Measurements from ENCODE around the gene PSPC1. TPM values are rescaled to one million over a fixed set of nuclear protein-coding genes. Genes with fewer than 3 reads are reported as not detected.
"Not testable (repeated sequence)": the region's sequence is repeated elsewhere in the genome, so short reads cannot be mapped to it uniquely, and the experiment has no call there.

PSPC1 gene, protein sequence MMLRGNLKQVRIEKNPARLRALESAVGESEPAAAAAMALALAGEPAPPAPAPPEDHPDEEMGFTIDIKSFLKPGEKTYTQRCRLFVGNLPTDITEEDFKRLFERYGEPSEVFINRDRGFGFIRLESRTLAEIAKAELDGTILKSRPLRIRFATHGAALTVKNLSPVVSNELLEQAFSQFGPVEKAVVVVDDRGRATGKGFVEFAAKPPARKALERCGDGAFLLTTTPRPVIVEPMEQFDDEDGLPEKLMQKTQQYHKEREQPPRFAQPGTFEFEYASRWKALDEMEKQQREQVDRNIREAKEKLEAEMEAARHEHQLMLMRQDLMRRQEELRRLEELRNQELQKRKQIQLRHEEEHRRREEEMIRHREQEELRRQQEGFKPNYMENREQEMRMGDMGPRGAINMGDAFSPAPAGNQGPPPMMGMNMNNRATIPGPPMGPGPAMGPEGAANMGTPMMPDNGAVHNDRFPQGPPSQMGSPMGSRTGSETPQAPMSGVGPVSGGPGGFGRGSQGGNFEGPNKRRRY
- 21.3 and 24.3 TPM in 2 replicates for total RNA-seq (2014; rRNA removed; shearing (Covaris generic); ENCODE audit: low replicate concordance)

- in situ Hi-C loops (cut with HindIII; ENCODE audit: low pct_unique_long_range_greater_than_20kb, low sequenced_read_pairs) = not testable (repeated sequence)
- DNase-seq (ENCODE audit: low read depth) = peak; percentile 90
Measured at GRCh38 chr13:19782727-19783682, at the start of gene PSPC1. Gene PSPC1, minus strand, starts transcription at chr13:19782945. Its CDS starts 188 bp downstream, at chr13:19782757.

DNA sequence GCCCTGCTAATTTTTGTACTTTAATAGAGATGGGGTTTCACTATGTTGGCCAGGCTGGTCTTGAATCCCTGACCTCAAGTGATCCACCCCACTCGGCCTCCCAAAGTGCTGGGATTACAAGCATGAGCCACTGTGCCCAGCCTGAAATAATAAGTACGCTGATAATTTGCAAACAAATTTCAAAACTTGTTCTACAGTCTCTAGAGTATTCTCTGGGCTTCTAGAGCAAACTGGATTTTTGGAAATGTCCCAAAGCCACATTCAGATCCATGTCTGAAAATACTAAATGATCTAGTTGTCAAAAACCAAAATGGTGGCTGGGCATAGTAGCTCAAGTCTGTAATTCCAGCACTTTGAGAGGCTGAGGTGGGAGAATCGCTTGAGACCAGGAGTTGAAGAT, 39.9 kb upstream of the PSPC1 start:
- no peak for DNase-seq (ENCODE audit: low read depth)
- in situ Hi-C loops (cut with HindIII; ENCODE audit: low pct_unique_long_range_greater_than_20kb, low sequenced_read_pairs) = no loop called here

DNA sequence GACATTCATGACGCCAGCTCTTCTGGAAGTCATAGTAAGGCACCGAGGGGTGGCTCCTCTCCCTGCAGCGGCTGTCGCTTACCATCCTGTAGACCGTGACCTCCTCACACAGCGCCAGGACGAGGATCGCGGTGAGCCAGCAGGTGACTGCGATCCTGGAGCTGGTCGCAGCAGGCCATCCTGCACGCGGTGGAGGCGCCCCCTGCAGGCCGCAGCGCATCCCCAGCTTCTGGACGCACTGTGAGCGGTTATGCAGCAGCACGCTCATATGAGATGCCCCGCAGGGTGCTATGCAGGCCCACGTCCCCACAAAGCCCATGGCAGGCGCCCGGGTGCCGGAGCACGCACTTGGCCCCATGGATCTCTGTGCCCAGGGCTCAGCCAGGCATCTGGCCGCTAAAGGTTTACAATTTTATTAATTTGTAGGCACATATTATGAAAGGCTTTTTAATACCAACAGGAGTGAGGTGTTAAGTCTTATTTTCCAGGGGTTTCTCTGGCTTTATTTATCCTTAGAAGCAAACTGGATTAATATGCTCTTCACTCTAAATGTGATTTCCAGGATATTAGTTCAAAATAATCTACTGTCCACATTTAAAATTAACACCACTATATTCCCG, 35.6 kb upstream of the PSPC1 start:
- no peak for DNase-seq (ENCODE audit: low read depth)
- in situ Hi-C loops (cut with HindIII; ENCODE audit: low pct_unique_long_range_greater_than_20kb, low sequenced_read_pairs) = no loop called here

DNA sequence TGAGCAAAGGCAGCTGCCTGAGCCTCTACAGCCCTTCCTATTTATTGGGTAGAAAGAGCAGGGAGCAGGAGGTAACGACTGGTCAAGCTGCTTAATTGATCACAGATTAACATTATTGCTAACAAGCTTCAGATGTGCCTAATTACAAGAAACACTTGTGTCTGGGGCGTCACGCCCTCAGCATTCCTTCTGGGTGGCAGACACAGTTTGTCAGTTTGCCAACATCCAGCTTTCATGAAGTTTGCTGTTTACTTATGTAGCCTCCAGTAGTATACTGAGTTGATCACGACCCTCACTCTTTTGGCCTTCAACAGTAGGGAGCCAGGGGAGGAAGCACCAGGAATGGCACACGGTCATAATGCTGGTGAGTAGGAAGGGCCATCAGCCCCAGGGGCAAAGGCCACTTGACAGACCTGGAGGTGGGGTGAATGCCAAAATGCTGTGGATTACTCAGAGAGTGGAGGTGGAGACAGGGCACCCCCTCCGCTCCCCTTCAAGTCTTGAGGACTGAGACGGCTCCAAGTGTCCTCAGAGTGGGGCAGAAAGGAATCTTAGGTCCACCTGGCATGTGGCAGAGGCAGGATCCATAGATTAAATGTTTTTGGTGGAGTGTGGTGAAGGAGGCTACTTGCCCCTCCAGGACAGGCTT, 34.9 kb upstream of the PSPC1 start:
- no peak for DNase-seq (ENCODE audit: low read depth)
- in situ Hi-C loops (cut with HindIII; ENCODE audit: low pct_unique_long_range_greater_than_20kb, low sequenced_read_pairs) = no loop called here

DNA sequence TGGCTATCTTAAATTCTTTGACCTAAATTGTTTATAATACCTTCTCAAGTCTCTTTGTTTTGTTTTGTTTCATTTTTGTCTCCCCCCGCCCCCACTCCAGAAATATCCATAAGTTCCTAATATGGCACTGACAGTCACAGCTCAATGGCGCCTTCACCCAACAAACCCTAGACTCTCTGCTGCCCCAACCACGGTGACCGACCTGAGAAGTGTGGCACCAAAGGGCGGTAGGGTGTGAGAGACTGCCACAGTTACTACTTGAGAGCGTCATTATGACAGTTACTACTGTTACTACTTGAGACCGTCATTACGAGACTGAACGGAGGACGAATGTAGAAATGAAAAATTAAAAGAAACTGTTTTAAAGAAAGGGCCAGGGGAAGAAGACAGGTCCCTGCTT, 34.4 kb upstream of the PSPC1 start:
- in situ Hi-C loops (cut with HindIII; ENCODE audit: low pct_unique_long_range_greater_than_20kb, low sequenced_read_pairs) = no loop called here
- DNase-seq (ENCODE audit: low read depth) = no peak

DNA sequence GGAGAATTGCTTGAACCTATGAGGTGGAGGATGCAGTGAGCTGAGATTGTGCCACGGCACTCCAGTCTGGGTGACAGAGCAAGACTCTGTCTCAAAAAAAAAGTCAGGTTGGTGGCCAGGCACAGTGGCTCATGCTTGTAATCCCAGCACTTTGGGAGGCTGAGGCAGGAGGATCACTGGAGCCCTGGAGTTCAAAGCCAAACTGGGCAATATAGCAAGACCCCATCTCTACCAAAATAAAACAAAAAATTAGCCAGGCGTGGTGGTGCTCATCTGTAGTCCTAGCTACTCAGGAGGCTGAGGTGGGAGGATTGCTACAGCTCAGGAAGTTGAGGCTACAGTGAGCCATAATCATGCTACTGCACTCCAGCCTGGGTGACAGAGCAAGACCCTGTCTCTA, 33.1 kb upstream of the PSPC1 start:
- DNase-seq (ENCODE audit: low read depth); in situ Hi-C loops (cut with HindIII; ENCODE audit: low pct_unique_long_range_greater_than_20kb, low sequenced_read_pairs): not testable (repeated sequence)

DNA sequence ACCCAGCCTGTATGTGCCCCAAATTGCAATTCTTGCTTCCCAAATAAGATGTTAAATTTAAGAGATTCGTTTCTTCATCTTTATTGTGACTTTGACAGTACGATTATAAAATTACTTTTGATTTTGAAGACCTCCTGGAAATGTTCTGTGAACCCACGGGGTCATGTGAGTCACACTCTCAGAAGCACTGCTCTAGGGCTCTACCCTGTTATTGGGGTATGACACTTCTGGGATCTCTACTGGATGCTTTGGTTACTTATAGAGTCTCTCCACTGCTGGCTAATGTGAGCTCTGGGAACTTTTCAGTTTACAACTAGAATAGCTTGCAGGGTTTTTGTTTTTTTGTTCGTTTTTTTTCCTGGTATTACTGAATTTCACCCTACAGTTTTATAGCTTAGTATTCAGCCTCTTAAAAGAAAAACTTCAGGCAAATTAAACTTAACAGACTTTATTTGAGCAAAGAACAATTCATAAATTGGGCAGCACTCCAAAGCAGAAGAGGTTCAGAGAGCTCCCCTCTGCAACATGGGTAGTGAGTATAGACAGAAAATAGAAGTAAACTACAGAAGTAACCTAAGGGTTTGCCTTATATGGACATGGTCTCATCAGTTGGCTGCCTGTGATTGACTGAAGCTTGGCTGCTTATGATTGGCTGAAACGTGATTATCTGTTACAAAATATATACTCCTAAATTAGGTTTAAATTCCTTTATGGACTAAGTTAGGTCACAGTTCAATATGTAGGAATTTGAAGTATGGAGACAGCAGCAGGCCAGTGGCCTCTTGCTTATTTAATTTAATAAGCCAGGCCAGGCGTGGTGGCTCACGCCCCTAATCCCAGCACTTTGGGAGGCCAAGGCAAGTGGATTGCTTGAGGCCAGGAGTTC, 28.5 kb upstream of the PSPC1 start:
- in situ Hi-C loops (cut with HindIII; ENCODE audit: low pct_unique_long_range_greater_than_20kb, low sequenced_read_pairs) = no loop called here

DNA sequence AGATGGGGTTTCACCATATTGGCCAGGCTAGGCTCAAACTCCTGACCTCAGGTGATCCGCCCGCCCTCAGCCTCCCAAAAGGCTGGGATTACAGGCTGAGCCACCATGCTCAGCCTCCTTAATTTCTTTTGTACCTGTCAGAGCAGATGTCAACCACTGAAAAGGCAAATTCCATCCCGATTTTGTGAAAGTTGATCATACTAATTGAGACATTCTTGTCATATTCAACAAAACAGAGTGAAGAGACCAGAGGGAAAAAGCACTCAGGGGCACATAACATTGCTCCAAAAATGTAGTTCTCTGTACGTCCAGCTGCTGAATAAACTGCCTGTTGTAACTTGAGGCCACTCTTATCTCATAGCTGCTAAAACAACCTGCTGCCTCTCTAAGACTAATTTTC, 27.4 kb upstream of the PSPC1 start:
- no peak for DNase-seq (ENCODE audit: low read depth)
- in situ Hi-C loops (cut with HindIII; ENCODE audit: low pct_unique_long_range_greater_than_20kb, low sequenced_read_pairs) = no loop called here

More for the DNA sequence above, 28.5 kb upstream of the PSPC1 start:
- no peak for DNase-seq (ENCODE audit: low read depth)

DNA sequence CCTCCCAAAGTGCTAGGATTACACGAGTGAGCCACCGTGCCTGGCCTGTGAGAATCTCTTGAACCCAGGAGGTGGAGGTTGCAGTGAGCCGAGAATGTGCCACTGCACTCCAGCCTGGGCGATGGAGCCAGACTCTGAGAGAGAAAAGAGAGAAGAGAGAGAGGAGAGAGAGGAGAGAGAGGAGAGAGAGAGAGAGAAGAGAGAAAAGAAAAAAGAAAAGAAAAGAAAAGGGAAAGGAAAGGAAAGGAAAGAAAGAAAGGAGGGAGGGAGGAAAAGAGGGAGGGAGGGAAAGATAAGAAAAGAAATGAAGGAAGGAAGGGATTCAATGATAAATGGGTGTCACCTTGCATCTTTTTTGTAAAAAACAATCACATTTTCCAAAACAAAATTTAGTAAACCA, 23.0 kb upstream of the PSPC1 start:
- in situ Hi-C loops (cut with HindIII; ENCODE audit: low pct_unique_long_range_greater_than_20kb, low sequenced_read_pairs) = no loop called here
- DNase-seq (ENCODE audit: low read depth) = no peak

- in situ Hi-C loops (cut with HindIII; ENCODE audit: low pct_unique_long_range_greater_than_20kb, low sequenced_read_pairs) = no loop called here
- DNase-seq (ENCODE audit: low read depth) = no peak
Measured at GRCh38 chr13:19795956-19796355, 13.2 kb upstream of the PSPC1 start.

- in situ Hi-C loops (cut with HindIII; ENCODE audit: low pct_unique_long_range_greater_than_20kb, low sequenced_read_pairs) = no loop called here
- DNase-seq (ENCODE audit: low read depth) = no peak
Measured at GRCh38 chr13:19794631-19795030, 11.9 kb upstream of the PSPC1 start.

DNA sequence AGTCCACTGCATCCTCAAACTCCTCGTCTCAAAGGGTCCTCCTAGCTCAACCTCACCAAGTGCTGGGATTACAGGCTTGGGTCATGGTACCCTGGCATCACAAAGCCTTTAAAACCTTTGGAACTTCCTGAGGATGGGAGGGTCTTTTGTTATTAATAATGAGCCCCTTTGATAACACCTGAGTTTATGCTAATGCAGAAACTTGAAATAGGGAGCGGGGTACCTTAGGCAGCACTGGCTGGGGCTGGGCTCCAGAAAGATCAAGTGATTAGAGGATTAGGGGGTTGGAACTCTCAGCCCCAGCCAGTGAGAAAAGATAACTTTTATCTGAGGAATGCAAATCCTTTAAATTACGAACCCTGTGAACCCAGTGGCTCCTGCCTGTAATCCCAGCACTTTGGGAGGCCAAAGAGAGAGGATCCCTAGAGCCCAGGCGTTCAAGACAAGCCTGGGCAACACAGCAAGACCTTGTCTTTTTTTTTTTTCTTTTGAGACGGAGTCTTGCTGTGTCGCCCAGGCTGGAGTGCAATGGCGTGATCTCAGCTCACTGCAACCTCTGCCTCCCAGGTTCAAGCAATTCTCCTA, 9.3 kb upstream of the PSPC1 start:
- in situ Hi-C loops (cut with HindIII; ENCODE audit: low pct_unique_long_range_greater_than_20kb, low sequenced_read_pairs) = no loop called here
- no peak for DNase-seq (ENCODE audit: low read depth)

DNA sequence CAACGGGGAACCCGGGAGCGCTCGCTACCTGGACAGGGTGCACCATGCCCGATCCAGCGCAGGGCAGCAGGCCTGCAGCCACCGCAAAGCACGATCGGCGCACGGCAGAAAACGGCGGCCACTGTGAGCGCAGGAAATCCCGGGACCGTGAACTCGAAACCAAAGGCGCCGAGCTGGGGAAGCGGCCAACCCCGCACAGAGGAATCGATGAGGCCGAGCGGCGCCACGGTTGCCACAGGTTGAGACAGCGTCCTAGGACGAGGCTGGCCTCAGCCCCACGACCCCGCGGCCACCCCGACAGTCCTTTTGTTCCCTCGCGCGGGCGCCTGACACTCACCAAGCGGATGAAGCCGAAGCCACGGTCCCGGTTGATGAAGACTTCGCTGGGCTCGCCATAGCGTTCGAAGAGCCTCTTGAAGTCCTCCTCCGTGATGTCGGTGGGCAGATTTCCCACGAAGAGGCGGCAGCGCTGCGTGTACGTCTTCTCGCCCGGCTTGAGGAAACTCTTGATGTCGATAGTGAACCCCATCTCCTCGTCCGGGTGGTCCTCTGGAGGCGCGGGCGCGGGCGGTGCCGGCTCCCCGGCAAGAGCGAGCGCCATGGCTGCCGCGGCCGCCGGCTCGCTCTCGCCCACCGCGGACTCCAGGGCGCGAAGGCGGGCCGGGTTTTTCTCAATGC, 557 bp downstream of the PSPC1 start:
- in situ Hi-C loops (cut with HindIII; ENCODE audit: low pct_unique_long_range_greater_than_20kb, low sequenced_read_pairs) = no loop called here

DNA sequence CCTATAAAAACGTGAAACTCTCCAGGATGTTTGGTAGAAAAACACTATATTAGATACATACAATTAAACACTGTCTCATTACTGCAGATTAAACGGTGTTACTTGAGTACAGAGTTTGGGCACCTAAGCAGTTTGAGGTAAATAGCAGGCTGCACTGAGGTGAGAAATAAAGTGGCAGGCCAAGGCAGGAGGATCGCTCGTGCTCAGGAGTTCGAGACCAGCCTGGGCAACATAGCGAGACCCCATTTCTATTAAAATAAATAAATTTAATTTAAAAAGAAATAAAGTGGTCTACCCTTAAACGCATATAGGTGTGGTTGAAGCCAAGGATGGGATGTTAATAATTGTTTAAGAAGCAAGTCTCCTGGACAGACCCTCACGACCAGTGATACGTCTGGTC, 1.2 kb downstream of the PSPC1 start:
- in situ Hi-C loops (cut with HindIII; ENCODE audit: low pct_unique_long_range_greater_than_20kb, low sequenced_read_pairs) = no loop called here
- no peak for DNase-seq (ENCODE audit: low read depth)

More for the DNA sequence above, 557 bp downstream of the PSPC1 start:
- DNase-seq (ENCODE audit: low read depth) = no peak

GRCh38 chr13:19780753-19781418, 1.9 kb downstream of the PSPC1 start:
- in situ Hi-C loops (cut with HindIII; ENCODE audit: low pct_unique_long_range_greater_than_20kb, low sequenced_read_pairs); DNase-seq (ENCODE audit: low read depth): not testable (repeated sequence)

DNA sequence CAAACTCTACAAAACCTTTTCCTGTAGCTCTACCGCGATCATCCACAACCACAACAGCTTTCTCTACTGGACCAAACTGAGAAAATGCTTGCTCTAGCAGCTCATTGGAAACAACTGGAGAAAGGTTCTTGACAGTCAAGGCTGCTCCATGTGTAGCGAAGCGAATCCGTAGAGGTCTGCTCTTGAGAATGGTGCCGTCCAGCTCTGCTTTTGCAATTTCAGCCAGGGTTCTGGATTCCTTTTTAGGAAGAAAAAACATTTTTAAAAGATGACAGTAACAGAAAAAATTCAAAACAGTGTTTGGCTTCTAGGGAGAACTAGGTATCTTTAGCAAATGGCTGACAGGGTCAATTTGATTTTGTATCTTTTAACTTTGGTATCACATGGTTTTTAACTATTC, 10.4 kb downstream of the PSPC1 start:
- in situ Hi-C loops (cut with HindIII; ENCODE audit: low pct_unique_long_range_greater_than_20kb, low sequenced_read_pairs) = no loop called here
- DNase-seq (ENCODE audit: low read depth) = no peak
